ENCODE measurements around the gene PFAS. TPM values are rescaled to one million over a fixed set of nuclear protein-coding genes. Genes with fewer than 3 reads are reported as not detected.

PFAS gene
- total RNA-seq, 4 donors from 2014 or later = 0.75 to 24.9 (median 8.9) TPM

GRCh38 chr17:8273884-8274444 lies 24.9 kb downstream of the PFAS start:
- Histone ChIP-seq H3K27me3 (no peaks in the 10 kb centered on the region), H3K27ac (no peak overlapping the region), H3K4me1 (peaks cover 0 to 10% (median 5%) of the 10 kb centered on the region in 4 donors), H3K9me3 (no peaks in the 10 kb centered on the region), H3K4me3 (no peak overlapping the region), H3K36me3 (no peaks in the 10 kb centered on the region)
- no peak for DNase-seq
- 78% methylated on average over 4 of the region's 4 CpGs; no CpG with 5 or more reads in 1 of the 2 donors for WGBS, 2 donors (ENCODE audit: low coverage in 1 of 2)
- intact Hi-C loops (cut with DNase I; ENCODE audit: low total_unique reads) = no loop called here
- in situ Hi-C loops (cut with MboI; ENCODE audit: low pct_ligation_motif_present in 1 of 4, low pct_unique_long_range_greater_than_20kb in 1 of 4, low sequenced_read_pairs in 3 of 4) = no loop called here
- TF ChIP-seq CTCF (IDR thresholded peaks at IDR 0.05) (no peak), POLR2AphosphoS5 (IDR thresholded peaks at IDR 0.05) (no peak), EP300 (IDR thresholded peaks at IDR 0.05; ENCODE audit: low read depth) (no peak), POLR2A (IDR thresholded peaks at IDR 0.05) (no peak)

DNA sequence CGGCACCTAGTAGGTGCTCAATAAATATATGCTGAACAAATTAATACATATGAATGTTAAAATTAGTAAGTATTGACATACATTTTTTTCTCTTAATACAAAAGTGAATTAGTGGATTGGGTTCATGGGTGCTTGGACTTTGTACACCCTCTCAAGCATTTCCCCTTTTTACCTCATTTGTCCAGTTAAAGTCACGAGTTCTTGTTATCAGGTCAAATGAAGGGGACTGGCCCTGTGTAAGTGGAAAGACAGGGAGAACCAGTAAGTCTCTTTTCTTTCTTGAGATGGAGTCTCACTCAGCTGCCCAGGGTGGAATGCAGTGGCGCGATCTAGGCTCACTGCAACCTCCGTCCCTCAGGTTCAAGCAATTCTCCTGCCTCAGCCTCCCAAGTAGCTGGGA lies 25.7 kb downstream of the PFAS start:
- intact Hi-C loops (cut with DNase I; ENCODE audit: low total_unique reads) = no loop called here
- 94 to 96% methylated on average over 4 to 5 of the region's 5 CpGs for WGBS, 2 donors (ENCODE audit: low coverage in 1 of 2)
- TF ChIP-seq POLR2A (IDR thresholded peaks at IDR 0.05) (no peak), CTCF (IDR thresholded peaks at IDR 0.05) (no peak), POLR2AphosphoS5 (IDR thresholded peaks at IDR 0.05) (no peak), EP300 (IDR thresholded peaks at IDR 0.05; ENCODE audit: low read depth) (no peak)
- in situ Hi-C loops (cut with MboI; ENCODE audit: low pct_ligation_motif_present in 1 of 4, low pct_unique_long_range_greater_than_20kb in 1 of 4, low sequenced_read_pairs in 3 of 4) = no loop called here
- H3K4me3 ChIP-seq = no peak overlapping the region
- H3K9me3 ChIP-seq = no peaks in the 10 kb centered on the region
- peaks cover 0 to 10% (median 5%) of the 10 kb centered on the region in 4 donors for H3K4me1 ChIP-seq
- H3K27ac ChIP-seq = no peak overlapping the region
- no peaks in the 10 kb centered on the region for H3K36me3 ChIP-seq
- no peaks in the 10 kb centered on the region for H3K27me3 ChIP-seq
- DNase-seq = no peak

- in situ Hi-C loops (cut with MboI; ENCODE audit: low pct_ligation_motif_present in 1 of 4, low pct_unique_long_range_greater_than_20kb in 1 of 4, low sequenced_read_pairs in 3 of 4) = no loop called here
- TF ChIP-seq POLR2AphosphoS5 (IDR thresholded peaks at IDR 0.05) = no peak
- TF ChIP-seq CTCF (IDR thresholded peaks at IDR 0.05) = no peak
- TF ChIP-seq POLR2A (IDR thresholded peaks at IDR 0.05) = no peak
- TF ChIP-seq EP300 (IDR thresholded peaks at IDR 0.05; ENCODE audit: low read depth) = no peak
- 20 to 80% methylated on average over 1 to 8 of the region's 9 CpGs for WGBS, 2 donors (ENCODE audit: low coverage in 1 of 2)
- H3K4me3 ChIP-seq = no peak overlapping the region
- H3K4me1 ChIP-seq = peaks cover 0 to 10% (median 5%) of the 10 kb centered on the region in 4 donors
- no peaks in the 10 kb centered on the region for H3K27me3 ChIP-seq
- DNase-seq = no peak
- intact Hi-C loops (cut with DNase I; ENCODE audit: low total_unique reads) = no loop called here
- H3K36me3 ChIP-seq = no peaks in the 10 kb centered on the region
- H3K27ac ChIP-seq = no peak overlapping the region
- H3K9me3 ChIP-seq = no peaks in the 10 kb centered on the region
These were observed 26.6 kb downstream of the PFAS start for GRCh38 chr17:8275421-8276290.

- Histone ChIP-seq H3K27ac (no peak overlapping the region), H3K36me3 (no peaks in the 10 kb centered on the region), H3K27me3 (no peaks in the 10 kb centered on the region), H3K9me3 (no peaks in the 10 kb centered on the region), H3K4me3 (no peak overlapping the region), H3K4me1 (peaks cover 0 to 10% (median 5%) of the 10 kb centered on the region in 4 donors)
- intact Hi-C loops (cut with DNase I; ENCODE audit: low total_unique reads) (no loop called here), in situ Hi-C loops (cut with MboI; ENCODE audit: low pct_ligation_motif_present in 1 of 4, low pct_unique_long_range_greater_than_20kb in 1 of 4, low sequenced_read_pairs in 3 of 4) (no loop called here)
- no peak for TF ChIP-seq POLR2AphosphoS5 (IDR thresholded peaks at IDR 0.05)
- TF ChIP-seq POLR2A (IDR thresholded peaks at IDR 0.05) = no peak
- TF ChIP-seq EP300 (IDR thresholded peaks at IDR 0.05; ENCODE audit: low read depth) = no peak
- no peak for TF ChIP-seq CTCF (IDR thresholded peaks at IDR 0.05)
- 86 to 91% methylated on average over 4 to 7 of the region's 7 CpGs for WGBS, 2 donors (ENCODE audit: low coverage in 1 of 2)
- DNase-seq = no peak
These were observed 28.2 kb downstream of the PFAS start for GRCh38 chr17:8277317-8277716.

All from transverse colon (tissue), 4 donors.